CD4-positive, alpha-beta T cell treated with Interleukin-17A for 4 hours (primary cell): ENCODE data around the gene JPH3.

Experiments used
- DNase-seq: peaks from one replicate; pipeline ENCODE4 v3.0.0-alpha.2; 2020; ENCODE audit warnings: mixed read lengths

The JPH3 gene

GRCh38 chr16:87628246-87628923 is 26.1 kb downstream of the JPH3 start:
- no peak for DNase-seq

DNA sequence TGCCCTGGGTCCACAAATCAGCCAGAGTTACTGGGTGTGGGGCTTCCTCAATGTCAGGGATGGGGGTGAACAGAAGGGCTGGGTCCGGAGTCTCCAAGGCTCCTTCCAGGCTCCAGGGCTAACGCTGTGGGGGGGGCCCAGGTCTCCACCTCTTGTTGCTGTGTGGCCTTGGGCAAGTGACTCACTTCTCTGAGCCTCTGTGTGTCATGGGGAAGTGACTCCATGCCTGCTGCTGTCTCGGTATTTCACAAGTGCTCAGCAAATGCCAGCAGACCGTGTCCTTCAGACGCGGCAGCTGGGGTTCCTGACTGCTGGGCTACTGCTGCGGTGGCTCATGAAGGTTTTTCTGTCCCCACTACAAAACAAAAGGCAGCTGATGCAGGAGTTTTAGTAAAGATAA is 26.6 kb downstream of the JPH3 start:
- DNase-seq = no peak

- no peak for DNase-seq
Observed at GRCh38 chr16:87631067-87631466, 28.8 kb downstream of the JPH3 start.

DNA sequence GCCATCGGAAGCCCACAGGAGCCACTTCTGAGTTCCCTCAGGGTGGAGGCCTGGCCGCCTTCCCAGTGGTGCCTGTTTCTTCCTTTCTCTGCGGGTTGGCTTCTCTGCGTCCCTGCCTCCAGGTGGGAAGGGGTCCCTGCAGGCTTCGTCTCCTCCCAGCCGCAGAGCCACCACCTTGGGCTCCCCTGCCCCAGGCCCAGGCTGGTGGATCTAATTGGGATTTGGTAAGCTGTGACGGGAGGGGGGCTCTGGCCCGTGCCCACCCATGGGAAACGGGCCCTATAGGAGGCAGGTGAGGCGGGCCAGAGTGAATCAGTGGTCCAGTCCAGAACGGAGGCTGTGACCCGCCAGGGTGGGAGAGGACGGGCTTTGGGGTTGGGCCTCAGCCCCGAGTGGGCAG is 32.1 kb downstream of the JPH3 start:
- DNase-seq = no peak

DNA sequence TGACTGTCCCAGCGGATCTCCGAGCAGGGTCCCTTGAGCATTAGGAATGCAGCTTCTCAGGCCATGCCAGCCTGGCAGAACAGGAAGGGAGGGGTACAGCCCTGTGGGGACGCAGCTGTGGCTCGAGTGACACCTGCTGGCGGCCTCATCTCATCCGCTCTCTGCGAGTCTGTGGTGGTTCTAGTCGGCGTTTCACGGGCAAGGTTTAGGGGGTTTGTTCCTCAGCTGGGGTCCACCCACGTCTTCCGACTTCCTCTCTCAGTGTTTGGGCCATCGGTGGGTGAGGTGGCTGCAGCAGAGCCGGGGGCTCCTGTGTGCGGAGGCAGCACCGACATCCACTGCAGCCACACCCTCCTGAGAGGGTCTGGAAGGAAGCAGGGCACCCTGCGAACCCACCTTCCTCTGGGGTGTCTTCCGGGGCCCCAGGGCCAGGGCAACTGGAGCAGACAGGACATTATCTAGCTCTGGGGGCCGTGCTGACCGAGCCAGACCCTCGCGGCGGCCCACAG is 33.3 kb downstream of the JPH3 start:
- peak; percentile 82 for DNase-seq

GRCh38 chr16:87636050-87636684 is 33.9 kb downstream of the JPH3 start:
- DNase-seq = peak; percentile 87

- DNase-seq = no peak
Observed at GRCh38 chr16:87636741-87637140, 34.4 kb downstream of the JPH3 start.

DNA sequence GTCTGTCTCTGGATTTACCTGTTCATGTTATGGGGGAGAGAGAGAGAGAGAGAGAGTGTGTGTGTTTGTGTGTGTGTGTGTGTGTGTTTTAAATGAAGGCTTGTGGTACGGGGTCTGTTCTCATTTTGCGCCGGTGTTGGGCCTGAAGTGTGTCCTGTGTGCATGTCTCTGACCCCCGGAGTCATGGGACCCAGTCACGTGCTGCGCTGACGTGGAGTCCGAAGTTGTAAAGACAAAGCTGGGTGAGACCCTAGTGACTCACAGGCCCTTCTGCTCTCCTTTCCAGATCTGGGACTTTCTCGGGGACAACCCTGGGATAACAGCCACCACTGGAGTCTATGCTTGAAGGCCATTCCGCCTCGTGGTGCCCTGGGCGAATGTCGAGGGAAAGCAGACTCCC is 35.0 kb downstream of the JPH3 start:
- no peak for DNase-seq

- no peak for DNase-seq
Observed at GRCh38 chr16:87638736-87639135, 36.4 kb downstream of the JPH3 start.

DNA sequence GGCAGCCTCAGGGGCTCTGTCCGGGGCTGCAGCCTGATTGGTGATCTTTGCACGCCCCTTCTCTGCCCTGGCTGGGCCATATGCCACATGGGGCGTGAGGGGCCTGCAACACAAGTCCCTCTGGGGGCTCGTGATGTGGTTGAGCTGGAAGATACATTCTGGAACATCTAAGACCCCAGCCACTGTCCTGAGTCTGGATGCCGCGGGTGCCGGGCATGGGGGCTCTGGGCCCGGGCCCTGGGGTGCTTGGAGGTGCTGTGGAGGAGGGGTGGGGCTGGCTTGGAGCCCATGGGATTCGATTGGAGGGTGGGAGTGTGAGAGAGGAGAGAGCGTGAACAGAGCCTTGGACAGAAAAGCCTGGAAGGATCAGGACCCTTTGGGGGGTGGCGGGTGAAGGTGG is 39.4 kb downstream of the JPH3 start:
- DNase-seq = no peak

- no peak for DNase-seq
Observed at GRCh38 chr16:87642491-87642890, 40.2 kb downstream of the JPH3 start.

- no peak for DNase-seq
Observed at GRCh38 chr16:87644186-87644585, 41.9 kb downstream of the JPH3 start.

- DNase-seq = no peak
Observed at GRCh38 chr16:87644596-87644995, 42.3 kb downstream of the JPH3 start.

DNA sequence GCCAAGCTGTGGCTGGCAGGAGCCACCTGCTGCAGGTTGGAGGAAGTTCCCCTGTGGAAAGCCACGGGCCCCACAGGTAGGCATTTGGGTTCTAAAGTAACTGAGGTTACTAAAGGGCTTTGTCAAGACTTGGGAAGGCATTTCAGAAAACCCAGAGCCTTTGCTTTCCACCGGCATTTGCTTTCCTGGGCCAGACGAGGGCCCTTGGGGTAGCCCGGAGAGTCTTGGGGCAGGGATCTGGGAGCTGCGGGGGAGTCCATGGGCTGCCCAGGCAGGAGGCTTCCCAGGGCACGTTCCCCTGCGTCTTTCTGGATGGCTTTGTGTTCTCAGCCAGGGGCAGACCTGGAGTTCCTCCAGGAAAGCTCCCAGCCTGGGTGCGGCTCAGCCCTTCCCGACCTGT is 43.5 kb downstream of the JPH3 start:
- DNase-seq = no peak

- DNase-seq = no peak
Observed at GRCh38 chr16:87647431-87648185, 45.3 kb downstream of the JPH3 start.

DNA sequence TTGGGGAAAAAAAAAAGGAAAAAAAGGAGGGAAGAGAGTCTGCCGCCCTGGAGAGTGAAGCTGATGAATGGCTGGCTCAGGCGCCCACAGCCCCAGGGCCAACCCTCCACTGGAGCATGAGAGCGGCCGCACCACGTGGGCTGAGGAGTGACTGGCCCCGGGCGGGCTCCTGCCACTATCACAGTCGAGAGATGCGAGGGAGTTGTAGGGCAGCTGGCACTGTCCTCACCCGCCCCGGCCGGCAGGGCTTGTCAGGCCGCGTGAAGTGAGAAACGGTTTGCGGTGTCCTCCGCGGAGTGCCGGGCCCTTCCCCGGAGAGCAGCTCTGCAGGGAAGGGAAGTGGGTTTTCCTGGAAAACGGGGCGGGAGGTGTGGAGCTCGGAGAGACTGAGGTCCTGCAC is 45.9 kb downstream of the JPH3 start:
- DNase-seq = no peak

GRCh38 chr16:87648698-87649487 is 46.6 kb downstream of the JPH3 start:
- no peak for DNase-seq

GRCh38 chr16:87652386-87652785 is 50.1 kb downstream of the JPH3 start:
- no peak for DNase-seq

DNA sequence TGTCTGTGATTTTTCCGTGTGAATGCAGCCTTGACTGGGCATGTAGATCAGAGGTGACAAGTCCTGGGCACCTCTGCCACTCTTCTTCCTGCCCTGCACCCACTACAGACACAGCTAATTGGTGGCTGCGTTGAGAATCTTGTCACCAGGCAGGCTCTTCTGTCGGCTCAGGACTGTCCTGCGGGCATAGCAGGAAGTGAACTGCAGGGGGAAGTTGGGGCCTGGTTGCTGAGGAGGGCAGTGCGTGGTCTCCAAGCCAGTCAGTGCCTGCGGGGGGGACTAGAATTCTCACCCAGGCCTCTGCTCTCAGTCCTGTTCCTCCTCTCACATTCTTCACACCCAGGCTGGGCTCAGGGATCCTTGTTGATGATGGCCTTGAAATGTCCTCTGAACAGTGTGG is 50.5 kb downstream of the JPH3 start:
- no peak for DNase-seq

- DNase-seq = no peak
Observed at GRCh38 chr16:87653234-87653633, 50.9 kb downstream of the JPH3 start.

DNA sequence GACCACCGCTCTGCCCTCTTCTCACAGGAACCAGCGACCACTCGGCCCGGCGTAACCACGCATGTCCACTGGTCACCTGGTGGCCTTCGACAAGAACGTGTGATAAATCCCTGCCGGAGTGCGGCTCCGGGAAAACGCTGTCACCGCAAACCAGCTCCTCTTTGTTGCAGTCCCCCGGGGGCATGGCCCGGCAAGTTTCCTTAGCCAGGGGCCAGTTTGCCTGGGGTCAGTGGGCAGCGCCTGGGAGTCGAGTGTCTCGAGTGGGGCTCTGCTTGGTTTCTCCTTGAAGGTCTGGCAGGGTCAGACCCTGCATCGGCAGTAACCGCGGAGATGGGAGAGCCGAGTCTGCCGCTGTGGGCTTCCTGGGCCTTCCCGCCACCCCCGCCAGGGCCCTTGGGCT is 52.5 kb downstream of the JPH3 start:
- no peak for DNase-seq

GRCh38 chr16:87656328-87656727 is 54.0 kb downstream of the JPH3 start:
- DNase-seq = no peak

- no peak for DNase-seq
Observed at GRCh38 chr16:87657621-87658192, 55.4 kb downstream of the JPH3 start.
